Measurements from ENCODE around the gene SMARCC1. TPM values are rescaled to one million over a fixed set of nuclear protein-coding genes. Genes with fewer than 3 reads are reported as not detected.
"Not testable (repeated sequence)": the region's sequence is repeated elsewhere in the genome, so short reads cannot be mapped to it uniquely, and the experiment has no call there.

Gene SMARCC1
- total RNA-seq, 4 donors from 2014 or later, result 38.5 to 54.2 (median 42.9) TPM

DNA sequence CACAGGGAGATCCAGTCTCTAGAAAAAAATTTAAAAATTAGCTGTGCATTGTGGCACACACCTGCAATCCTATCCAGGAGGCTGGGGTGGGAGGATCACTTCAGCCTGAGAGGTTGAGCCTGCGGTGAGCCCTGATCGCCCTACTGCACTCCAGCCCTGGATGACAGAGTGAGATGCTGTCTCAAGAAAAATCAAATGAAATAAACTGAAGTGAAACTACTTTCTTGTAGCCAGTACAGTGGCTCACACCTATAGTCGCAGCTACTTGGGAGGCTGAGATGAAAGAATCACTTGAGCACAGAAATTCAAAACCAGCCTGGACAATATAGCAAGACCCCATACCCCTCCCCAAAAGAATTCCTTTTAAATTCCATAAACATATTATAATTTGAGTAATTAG lies 35.4 kb downstream of the SMARCC1 start:
- WGBS, 2 donors, result 94% methylated on average over 3 of the region's 3 CpGs
- TF ChIP-seq, protein P1, sequence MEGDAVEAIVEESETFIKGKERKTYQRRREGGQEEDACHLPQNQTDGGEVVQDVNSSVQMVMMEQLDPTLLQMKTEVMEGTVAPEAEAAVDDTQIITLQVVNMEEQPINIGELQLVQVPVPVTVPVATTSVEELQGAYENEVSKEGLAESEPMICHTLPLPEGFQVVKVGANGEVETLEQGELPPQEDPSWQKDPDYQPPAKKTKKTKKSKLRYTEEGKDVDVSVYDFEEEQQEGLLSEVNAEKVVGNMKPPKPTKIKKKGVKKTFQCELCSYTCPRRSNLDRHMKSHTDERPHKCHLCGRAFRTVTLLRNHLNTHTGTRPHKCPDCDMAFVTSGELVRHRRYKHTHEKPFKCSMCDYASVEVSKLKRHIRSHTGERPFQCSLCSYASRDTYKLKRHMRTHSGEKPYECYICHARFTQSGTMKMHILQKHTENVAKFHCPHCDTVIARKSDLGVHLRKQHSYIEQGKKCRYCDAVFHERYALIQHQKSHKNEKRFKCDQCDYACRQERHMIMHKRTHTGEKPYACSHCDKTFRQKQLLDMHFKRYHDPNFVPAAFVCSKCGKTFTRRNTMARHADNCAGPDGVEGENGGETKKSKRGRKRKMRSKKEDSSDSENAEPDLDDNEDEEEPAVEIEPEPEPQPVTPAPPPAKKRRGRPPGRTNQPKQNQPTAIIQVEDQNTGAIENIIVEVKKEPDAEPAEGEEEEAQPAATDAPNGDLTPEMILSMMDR (IDR thresholded peaks at IDR 0.05), result no peak
- TF ChIP-seq POLR2A (IDR thresholded peaks at IDR 0.05), result no peak
- intact Hi-C loops (cut with DNase I; ENCODE audit: low total_unique reads), result no loop called here
- no peak for DNase-seq (ENCODE audit: low spot score in 2 of 2)
- H3K4me3 ChIP-seq (ENCODE audit: low read depth, poor library complexity, severe bottlenecking), result no peak overlapping the region

DNA sequence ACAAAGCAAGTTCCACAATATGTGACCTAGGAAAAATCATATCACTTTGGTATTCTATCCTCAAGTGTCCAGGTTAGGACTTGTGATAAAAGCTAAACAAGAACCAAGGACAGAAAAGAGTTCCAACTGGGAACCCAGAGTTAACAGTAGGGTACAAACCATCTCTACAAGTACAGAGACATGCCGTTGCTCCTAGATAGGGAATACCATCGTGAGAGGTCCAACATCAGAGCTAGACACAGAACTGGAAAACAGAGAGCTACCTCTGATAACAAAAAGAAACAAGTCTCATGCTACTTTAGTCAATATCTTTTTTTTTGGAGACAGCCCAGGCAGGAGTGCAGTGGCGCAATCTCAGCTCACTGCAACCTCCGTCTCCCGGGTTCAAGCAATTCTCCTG lies 37.8 kb downstream of the SMARCC1 start:
- H3K4me3 ChIP-seq (ENCODE audit: low read depth, poor library complexity, severe bottlenecking), result no peak overlapping the region
- intact Hi-C loops (cut with DNase I; ENCODE audit: low total_unique reads), result no loop called here
- DNase-seq (ENCODE audit: low spot score in 2 of 2), result no peak
- TF ChIP-seq, protein P1 (IDR thresholded peaks at IDR 0.05), result no peak
- TF ChIP-seq POLR2A (IDR thresholded peaks at IDR 0.05), result no peak
- 94 to 99% methylated on average over 5 of the region's 5 CpGs for WGBS, 2 donors

DNA sequence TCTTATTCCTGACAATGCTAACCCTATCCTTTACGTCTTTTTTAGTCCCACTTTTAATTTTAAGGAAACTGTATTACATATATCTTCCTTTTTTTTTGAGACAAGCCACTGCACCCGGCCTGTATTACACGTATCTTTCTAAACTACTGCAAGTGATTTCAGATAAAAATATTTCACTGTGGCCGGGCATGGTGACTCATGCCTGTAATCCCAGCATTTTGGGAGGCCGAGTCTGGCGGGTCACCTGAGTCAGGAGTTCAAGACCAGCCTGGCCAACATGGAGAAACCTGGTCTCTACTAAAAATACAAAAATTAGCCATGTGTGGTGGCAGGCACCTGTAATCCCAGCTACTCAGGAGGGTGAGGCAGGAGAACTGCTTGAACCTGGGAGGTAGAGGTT lies 38.3 kb downstream of the SMARCC1 start:
- intact Hi-C loops (cut with DNase I; ENCODE audit: low total_unique reads); DNase-seq (ENCODE audit: low spot score in 2 of 2); H3K4me3 ChIP-seq (ENCODE audit: low read depth, poor library complexity, severe bottlenecking): not testable (repeated sequence)
- WGBS, 2 donors, result 67 to 75% methylated on average over 6 of the region's 6 CpGs

DNA sequence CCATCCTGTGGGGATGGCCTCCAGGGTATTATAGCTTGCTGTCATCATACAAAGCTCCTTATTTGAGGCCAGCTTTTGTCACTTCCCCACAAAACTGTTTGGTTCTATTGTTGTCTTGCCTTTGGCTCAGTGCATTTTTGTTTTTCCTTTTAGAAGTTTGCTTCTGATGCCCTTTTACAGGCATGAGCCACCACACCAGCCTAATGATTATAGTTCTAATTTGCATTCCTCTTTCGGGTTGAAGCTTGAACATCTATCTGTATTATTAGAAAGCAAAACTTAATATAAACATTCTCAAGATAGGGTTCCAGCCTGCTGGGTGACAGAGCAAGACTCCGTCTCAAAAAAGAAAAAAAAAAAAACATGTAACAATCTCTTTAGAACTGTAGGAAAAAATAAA lies 39.8 kb downstream of the SMARCC1 start:
- TF ChIP-seq, protein P1 (IDR thresholded peaks at IDR 0.05), result no peak
- TF ChIP-seq POLR2A (IDR thresholded peaks at IDR 0.05), result no peak
- 84 to 90% methylated on average over 2 of the region's 2 CpGs for whole genome bisulfite sequencing, 2 donors
- H3K4me3 ChIP-seq (ENCODE audit: low read depth, poor library complexity, severe bottlenecking), result no peak overlapping the region
- intact Hi-C loops (cut with DNase I; ENCODE audit: low total_unique reads), result no loop called here
- DNase-seq (ENCODE audit: low spot score in 2 of 2), result no peak

DNA sequence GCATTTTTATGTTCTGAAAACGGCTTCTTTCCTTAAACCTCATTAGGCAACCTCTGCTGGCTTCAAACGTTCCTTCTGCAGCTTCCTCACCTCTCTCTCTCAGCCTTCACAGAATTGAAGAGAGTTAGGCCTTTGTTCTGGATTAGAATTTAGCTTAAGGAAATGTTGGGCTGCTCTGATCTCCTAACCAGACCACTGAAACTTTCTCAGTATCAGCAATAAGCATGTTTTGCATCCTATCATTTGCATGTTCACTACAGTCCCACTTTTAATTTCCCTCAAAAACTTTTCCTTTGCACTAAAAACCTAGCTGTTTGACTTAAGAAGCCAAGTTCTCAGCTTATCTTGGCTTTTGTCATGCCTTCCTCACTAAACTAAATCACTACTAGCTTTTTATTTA lies 49.5 kb downstream of the SMARCC1 start:
- H3K4me3 ChIP-seq (ENCODE audit: low read depth, poor library complexity, severe bottlenecking), result no peak overlapping the region
- intact Hi-C loops (cut with DNase I; ENCODE audit: low total_unique reads), result no loop called here
- no peak for DNase-seq (ENCODE audit: low spot score in 2 of 2)
- 73 to 78% methylated on average over 2 of the region's 2 CpGs for WGBS, 2 donors
- no peak for TF ChIP-seq POLR2A (IDR thresholded peaks at IDR 0.05)
- TF ChIP-seq, protein P1 (IDR thresholded peaks at IDR 0.05), result no peak

DNA sequence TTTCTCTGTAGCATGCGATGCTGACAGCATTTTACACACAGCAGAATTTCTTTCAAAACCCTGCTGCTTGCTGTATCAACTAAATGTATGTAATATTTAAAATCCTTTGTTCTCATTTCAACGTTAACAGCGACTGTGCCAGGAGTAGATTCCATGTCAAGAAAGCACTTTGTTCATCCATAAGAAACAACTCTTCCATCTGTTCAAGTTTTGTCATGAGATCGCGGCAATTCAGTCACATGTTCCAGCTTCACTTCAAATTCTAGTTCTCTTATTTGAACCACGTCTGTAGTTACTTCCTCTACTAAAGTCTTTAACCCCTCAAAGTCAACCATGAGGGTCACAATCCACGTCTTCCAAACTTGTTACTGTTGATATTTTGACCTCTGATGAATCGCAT lies 50.6 kb downstream of the SMARCC1 start:
- WGBS, 2 donors, result 83 to 86% methylated on average over 8 of the region's 8 CpGs
- no peak for TF ChIP-seq POLR2A (IDR thresholded peaks at IDR 0.05)
- TF ChIP-seq, protein P1 (IDR thresholded peaks at IDR 0.05), result no peak

More for the DNA sequence above, 50.6 kb downstream of the SMARCC1 start:
- no peak for DNase-seq (ENCODE audit: low spot score in 2 of 2)
- H3K4me3 ChIP-seq (ENCODE audit: low read depth, poor library complexity, severe bottlenecking), result no peak overlapping the region
- intact Hi-C loops (cut with DNase I; ENCODE audit: low total_unique reads), result no loop called here
